Tibial nerve (tissue), 4 donors: ENCODE measurements around the gene METTL5. TPM values are rescaled to one million over a fixed set of nuclear protein-coding genes. Genes with fewer than 3 reads are reported as not detected.
"Not testable (repeated sequence)": the region's sequence is repeated elsewhere in the genome, so short reads cannot be mapped to it uniquely, and the experiment has no call there.

ENCODE experiments used
- DNase-seq, 2 donors: peaks; one replicate each; pipeline ENCODE4 v3.0.0-alpha.2; 2019; ENCODE audit warnings: low spot score in 2 of 2
- H3K27ac ChIP-seq, 4 donors: fragments of 200-600 bp; sonication (generic) in 3 of 4; one replicate each; pipeline ENCODE4 v1.5.1; 2017 to 2019; ENCODE audit warnings: mild to moderate bottlenecking in 1 of 4
- H3K27me3 ChIP-seq, 2 donors: fragments of 200-600 bp; sonication (generic) in 1 of 2; one replicate each; pipeline versions ENCODE4 v1.5.1 to v1.6.0; 2017 to 2019
- H3K36me3 ChIP-seq, 3 donors: fragments of 200-600 bp; sonication (generic); one replicate each; pipeline ENCODE4 v1.5.1; 2018 to 2019
- H3K4me1 ChIP-seq, 4 donors: fragments of 200-600 bp; sonication (generic) in 3 of 4; one replicate each; pipeline ENCODE4 v1.5.1; 2017 to 2019
- H3K4me3 ChIP-seq, 4 donors: fragments of 200-600 bp; sonication (generic) in 3 of 4; one replicate each; pipeline ENCODE4 v1.5.1; 2017 to 2019; ENCODE audit warnings: mild to moderate bottlenecking in 1 of 4, moderate library complexity in 1 of 4
- H3K9me3 ChIP-seq, 4 donors: fragments of 200-600 bp; sonication (generic) in 3 of 4; one replicate each; pipeline ENCODE4 v1.5.1; 2017 to 2019
- EP300 ChIP-seq, 2 donors: sonication (generic); formaldehyde crosslinking; IDR thresholded peaks; one replicate each; pipeline ENCODE4 v1.6.1; 2017; ENCODE audit warnings: antibody characterized with exemption in 2 of 2, mild to moderate bottlenecking in 1 of 2
- POLR2A ChIP-seq, 2 donors: fragments of 450-650 bp; IDR thresholded peaks; one replicate each; pipeline ENCODE4 v1.6.1; 2017; ENCODE audit warnings: antibody characterized with exemption in 2 of 2, mild to moderate bottlenecking in 2 of 2, moderate library complexity in 2 of 2
- WGBS, 2 donors: methylation state at CpG; one replicate each; pipeline ENCODE4 v1.1.5; 2018; 5-methylcytosine and 5-hydroxymethylcytosine counted together
- total RNA-seq, 4 donors: library from RNA; depleted of rRNA; stranded (reverse); fragments of >200 nt; gene quantifications; one replicate each; pipeline ENCODE4 v1.1.0, GENCODE V29; 2016
- TF ChIP-seq, protein P1 (sequence below), 5 experiments: fragments of 200-600 bp in 3 of 5; fragments of 450-650 bp in 2 of 5; sonication (generic) in 3 of 5; IDR thresholded peaks; one replicate each; pipeline ENCODE4 v1.5.1; 2016 to 2019; ENCODE audit warnings: antibody characterized with exemption in 5 of 5, mild to moderate bottlenecking in 3 of 5, moderate library complexity in 2 of 5

The METTL5 gene
- total RNA-seq, 4 donors from 2014 or later, result 41.0 to 83.5 (median 47.2) TPM

GRCh38 chr2:169853041-169853668 lies 28.4 kb upstream of the METTL5 start:
- whole genome bisulfite sequencing, 2 donors, result 97% methylated on average over 4 of the region's 4 CpGs
- H3K27me3 ChIP-seq, result no peaks in the 10 kb centered on the region
- TF ChIP-seq EP300 (IDR thresholded peaks at IDR 0.05) (no peak), POLR2A (IDR thresholded peaks at IDR 0.05) (no peak)
- TF ChIP-seq, protein P1, sequence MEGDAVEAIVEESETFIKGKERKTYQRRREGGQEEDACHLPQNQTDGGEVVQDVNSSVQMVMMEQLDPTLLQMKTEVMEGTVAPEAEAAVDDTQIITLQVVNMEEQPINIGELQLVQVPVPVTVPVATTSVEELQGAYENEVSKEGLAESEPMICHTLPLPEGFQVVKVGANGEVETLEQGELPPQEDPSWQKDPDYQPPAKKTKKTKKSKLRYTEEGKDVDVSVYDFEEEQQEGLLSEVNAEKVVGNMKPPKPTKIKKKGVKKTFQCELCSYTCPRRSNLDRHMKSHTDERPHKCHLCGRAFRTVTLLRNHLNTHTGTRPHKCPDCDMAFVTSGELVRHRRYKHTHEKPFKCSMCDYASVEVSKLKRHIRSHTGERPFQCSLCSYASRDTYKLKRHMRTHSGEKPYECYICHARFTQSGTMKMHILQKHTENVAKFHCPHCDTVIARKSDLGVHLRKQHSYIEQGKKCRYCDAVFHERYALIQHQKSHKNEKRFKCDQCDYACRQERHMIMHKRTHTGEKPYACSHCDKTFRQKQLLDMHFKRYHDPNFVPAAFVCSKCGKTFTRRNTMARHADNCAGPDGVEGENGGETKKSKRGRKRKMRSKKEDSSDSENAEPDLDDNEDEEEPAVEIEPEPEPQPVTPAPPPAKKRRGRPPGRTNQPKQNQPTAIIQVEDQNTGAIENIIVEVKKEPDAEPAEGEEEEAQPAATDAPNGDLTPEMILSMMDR (IDR thresholded peaks at IDR 0.05), result no peak
- no peak overlapping the region for H3K27ac ChIP-seq
- H3K36me3 ChIP-seq, result peaks cover 0 to 21% (median 0%) of the 10 kb centered on the region in 3 donors
- no peak for DNase-seq
- peaks cover 0 to 20% (median under 1%) of the 10 kb centered on the region in 4 donors for H3K4me1 ChIP-seq
- no peak overlapping the region for H3K4me3 ChIP-seq
- H3K9me3 ChIP-seq, result no peaks in the 10 kb centered on the region

DNA sequence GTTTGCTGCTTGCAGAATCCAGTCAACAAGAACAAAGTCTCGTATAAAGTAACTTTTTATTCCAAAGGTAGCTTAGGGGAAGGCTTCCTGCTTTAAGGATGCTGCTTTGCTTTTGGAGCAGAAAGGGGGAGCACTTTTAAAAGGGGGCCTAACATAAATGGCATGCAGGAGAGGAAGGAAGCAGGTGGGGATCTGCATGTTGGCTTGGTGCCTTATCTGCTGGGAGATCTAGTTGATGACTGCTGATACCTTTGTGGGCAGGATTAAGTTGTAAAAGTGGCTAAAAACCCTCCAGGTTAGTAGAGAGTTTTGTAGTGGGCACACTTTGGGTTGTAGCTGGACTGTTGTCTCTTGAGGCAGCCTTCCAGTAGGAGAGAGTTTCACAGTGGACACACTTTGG lies 25.0 kb upstream of the METTL5 start:
- no peak overlapping the region for H3K4me3 ChIP-seq
- H3K36me3 ChIP-seq, result peaks cover 0 to 15% (median 0%) of the 10 kb centered on the region in 3 donors
- H3K4me1 ChIP-seq, result peaks cover 0 to 36% (median 2%) of the 10 kb centered on the region in 4 donors
- no peaks in the 10 kb centered on the region for H3K27me3 ChIP-seq
- TF ChIP-seq, protein P1 (IDR thresholded peaks at IDR 0.05), result no peak
- no peak for TF ChIP-seq EP300 (IDR thresholded peaks at IDR 0.05)
- no peaks in the 10 kb centered on the region for H3K9me3 ChIP-seq
- H3K27ac ChIP-seq, result no peak overlapping the region
- 87 to 95% methylated on average over 1 of the region's 1 CpG for WGBS, 2 donors
- no peak for DNase-seq

GRCh38 chr2:169848959-169849693 lies 24.4 kb upstream of the METTL5 start:
- not testable (repeated sequence) for H3K27ac ChIP-seq, H3K27me3 ChIP-seq, H3K4me3 ChIP-seq, DNase-seq, H3K9me3 ChIP-seq
- peaks cover 0 to 15% (median 0%) of the 10 kb centered on the region in 3 donors for H3K36me3 ChIP-seq
- H3K4me1 ChIP-seq, result peaks cover 0 to 32% (median 2%) of the 10 kb centered on the region in 4 donors
- WGBS, 2 donors, result 59% methylated on average over 8 of the region's 8 CpGs

DNA sequence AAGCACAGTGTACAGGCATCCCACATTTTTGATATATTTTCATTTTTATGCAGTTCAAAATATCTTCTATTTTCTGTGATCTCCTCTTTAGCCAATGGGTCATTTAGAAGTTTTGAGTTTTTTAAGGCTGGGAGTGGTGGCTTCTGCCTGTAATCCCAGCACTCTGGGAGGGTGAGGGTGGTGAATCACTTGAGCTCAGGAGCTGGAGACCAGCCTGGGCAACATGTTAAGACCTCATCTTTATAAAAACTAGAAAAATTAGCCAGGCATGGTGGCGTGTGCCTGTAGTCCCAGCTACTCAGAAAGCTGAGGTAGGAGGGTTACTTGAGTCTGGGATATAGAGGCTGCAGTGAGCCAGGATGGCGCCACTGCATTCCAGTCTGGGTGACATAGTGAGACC lies 20.3 kb upstream of the METTL5 start:
- Histone ChIP-seq H3K9me3 (no peaks in the 10 kb centered on the region), H3K36me3 (peaks cover 0 to 20% (median 0%) of the 10 kb centered on the region in 3 donors), H3K27ac (no peak overlapping the region), H3K4me1 (peaks cover 0 to 43% (median 5%) of the 10 kb centered on the region in 4 donors), H3K4me3 (no peak overlapping the region), H3K27me3 (no peaks in the 10 kb centered on the region)
- no peak for DNase-seq
- 94 to 95% methylated on average over 2 of the region's 2 CpGs for WGBS, 2 donors
- TF ChIP-seq, protein P1 (IDR thresholded peaks at IDR 0.05), result no peak
- no peak for TF ChIP-seq POLR2A (IDR thresholded peaks at IDR 0.05)
- no peak for TF ChIP-seq EP300 (IDR thresholded peaks at IDR 0.05)

DNA sequence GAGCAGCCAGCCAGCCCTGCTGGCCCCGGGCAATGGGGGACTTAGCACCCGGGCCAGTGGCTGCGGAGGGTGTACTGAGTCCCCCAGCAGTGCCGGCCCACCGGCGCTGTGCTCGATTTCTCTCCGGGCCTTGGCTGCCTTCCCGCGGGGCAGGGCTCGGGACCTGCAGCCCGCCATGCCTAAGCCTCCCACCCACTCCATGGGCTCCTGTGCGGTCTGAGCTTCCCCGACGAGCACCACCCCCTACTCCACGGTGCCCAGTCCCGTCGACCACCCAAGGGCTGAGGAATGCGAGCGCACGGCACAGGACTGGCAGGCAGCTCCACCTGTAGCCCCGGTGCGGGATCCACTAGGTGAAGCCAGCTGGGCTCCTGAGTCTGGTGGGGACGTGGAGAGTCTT lies 16.9 kb upstream of the METTL5 start:
- WGBS, 2 donors, result 96% methylated on average over 10 to 21 of the region's 24 CpGs
- H3K4me3 ChIP-seq, H3K9me3 ChIP-seq, H3K27ac ChIP-seq, DNase-seq, H3K27me3 ChIP-seq: not testable (repeated sequence)
- Histone ChIP-seq H3K36me3 (peaks cover 0 to 12% (median 0%) of the 10 kb centered on the region in 3 donors), H3K4me1 (peaks cover 0 to 36% (median 10%) of the 10 kb centered on the region in 4 donors)

DNA sequence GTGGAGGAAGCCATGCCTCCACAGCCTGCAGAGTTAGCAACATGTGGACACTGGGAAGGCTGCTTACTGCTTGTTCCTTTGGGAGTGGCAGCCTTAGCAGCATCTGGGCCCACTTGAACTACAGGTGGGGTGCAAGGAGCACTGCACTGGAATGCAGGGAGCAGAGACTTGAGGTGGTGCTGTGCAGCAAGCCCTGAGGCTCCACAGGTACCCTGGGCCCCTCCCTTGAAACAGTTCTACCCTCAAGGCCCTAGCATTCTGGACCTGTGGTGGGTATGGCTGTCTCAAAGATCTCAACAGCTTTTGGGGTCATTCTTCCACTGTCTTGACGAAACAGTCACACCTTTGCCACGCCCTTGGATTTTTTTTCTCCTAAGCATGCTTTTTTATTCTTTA lies 16.0 kb upstream of the METTL5 start:
- H3K27ac ChIP-seq, result no peak overlapping the region
- no peaks in the 10 kb centered on the region for H3K9me3 ChIP-seq
- peaks cover 0 to 12% (median 0%) of the 10 kb centered on the region in 3 donors for H3K36me3 ChIP-seq
- no peak for DNase-seq
- no peak overlapping the region for H3K4me3 ChIP-seq
- TF ChIP-seq POLR2A (IDR thresholded peaks at IDR 0.05) (no peak), EP300 (IDR thresholded peaks at IDR 0.05) (no peak)
- TF ChIP-seq, protein P1 (IDR thresholded peaks at IDR 0.05), result no peak
- H3K27me3 ChIP-seq, result no peaks in the 10 kb centered on the region
- H3K4me1 ChIP-seq, result peaks cover 0 to 34% (median 10%) of the 10 kb centered on the region in 4 donors
- WGBS, 2 donors, result 92 to 93% methylated on average over 2 of the region's 2 CpGs
